ENCODE data around the gene VIL1.

VIL1 gene

GRCh38 chr2:218396688-218397462 lies 22.0 kb upstream of the VIL1 start (continued):
- TF ChIP-seq TSHZ1 (tag by site-specific recombination; IDR thresholded peaks at IDR 0.05; ENCODE audit: borderline replicate concordance) = no peak
- TF ChIP-seq REST (tag by site-specific recombination; IDR thresholded peaks at IDR 0.05) = no peak
- TF ChIP-seq ZNF10 (tag by site-specific recombination; IDR thresholded peaks at IDR 0.05) = peak; percentile 55
- TF ChIP-seq KLF10 (tag by site-specific recombination; IDR thresholded peaks at IDR 0.05) = 0 out of 2 replicates have a peak, but pooled peaks have one; percentile 25
- peak; percentile 98 for TF ChIP-seq SCRT2 (tag by site-specific recombination; IDR thresholded peaks at IDR 0.05)
- no peak for TF ChIP-seq ZNF600 (tag by site-specific recombination; IDR thresholded peaks at IDR 0.05)
- no peak for TF ChIP-seq ZNF350 (tag by site-specific recombination; IDR thresholded peaks at IDR 0.05)
- TF ChIP-seq ZEB2 (tag by site-specific recombination; IDR thresholded peaks at IDR 0.05) = no peak
- TF ChIP-seq ZNF580 (tag by site-specific recombination; IDR thresholded peaks at IDR 0.05) = no peak
- peak; percentile 89 for TF ChIP-seq GLIS1 (tag by site-specific recombination; IDR thresholded peaks at IDR 0.05)
- TF ChIP-seq BCL11A (tag by site-specific recombination; IDR thresholded peaks at IDR 0.05; ENCODE audit: low read depth) = peak; percentile 62

GRCh38 chr2:218397463-218397819 lies 21.5 kb upstream of the VIL1 start:
- Histone ChIP-seq H3K4me1 (ENCODE audit: control insufficient read depth, insufficient read depth, low read length) (peaks cover 15% of the 10 kb centered on the region), H3K27ac (ENCODE audit: extremely low read depth, low read depth, low read length) (peak overlapping the region; percentile 18; the same call in 1 of the 2 replicates)
- CTCF ChIA-PET = interaction anchor here (1.0 to 1.7 kb wide), 5 partner anchors 9 to 125 kb away, joined by 3 to 13 read pairs (median 5); no protein-coding TSS in a partner anchor
- TF ChIP-seq PRDM10 (tag by site-specific recombination; IDR thresholded peaks at IDR 0.05) (peak; percentile 89), SCRT2 (tag by site-specific recombination; IDR thresholded peaks at IDR 0.05) (peak; percentile 79), PATZ1 (tag by site-specific recombination; IDR thresholded peaks at IDR 0.05) (peak; percentile 53), ZSCAN4 (tag by site-specific recombination; IDR thresholded peaks at IDR 0.05) (no peak), ZNF398 (tag by site-specific recombination; IDR thresholded peaks at IDR 0.05) (0 out of 2 replicates have a peak, but pooled peaks have one; percentile 84), SCRT1 (tag by site-specific recombination; IDR thresholded peaks at IDR 0.05; ENCODE audit: borderline replicate concordance) (peak; percentile 63; the same call in 1 of the 2 replicates), KLF7 (tag by site-specific recombination; IDR thresholded peaks at IDR 0.05; ENCODE audit: borderline replicate concordance) (0 out of 2 replicates have a peak, but pooled peaks have one; percentile 15), GLIS1 (tag by site-specific recombination; IDR thresholded peaks at IDR 0.05) (no peak)

More at GRCh38 chr2:218397463-218397819, 21.5 kb upstream of the VIL1 start:
- Histone ChIP-seq H3K36me3 (ENCODE audit: control insufficient read depth in 2 of 2, insufficient read depth in 1 of 2, low read length in 2 of 2) (peaks cover 0 to 11% of the 10 kb centered on the region in 2 experiments; a peak in 1 of 3 replicates), H3K9me3 (ENCODE audit: control insufficient read depth, insufficient read depth, low read depth, low read length) (no peaks in the 10 kb centered on the region), H3K4me3 (ENCODE audit: low read depth, low read length) (peak overlapping the region; percentile 12)
- POLR2A ChIA-PET = interaction anchor here (1.0 to 1.8 kb wide), 4 partner anchors 8 to 106 kb away, joined by 3 to 8 read pairs (median 4); partner anchors contain the start of gene TMBIM1
